ES-I3 (cell line): Measurements from ENCODE around the gene PRSS16.
"Not testable (repeated sequence)": the region's sequence is repeated elsewhere in the genome, so short reads cannot be mapped to it uniquely, and the experiment has no call there.

ENCODE experiments used
- H3K36me3 ChIP-seq: 2 replicates; pipeline ENCODE4 v1.6.1; 2013; ENCODE audit warnings: mild to moderate bottlenecking, low read length, control low read depth, moderate library complexity; ENCODE audit not compliant: insufficient read depth
- H3K4me1 ChIP-seq: 2 replicates; pipeline ENCODE4 v1.6.1; 2013; ENCODE audit warnings: mild to moderate bottlenecking, control low read depth, low read length; ENCODE audit not compliant: insufficient read depth
- H3K9ac ChIP-seq: 2 replicates; pipeline ENCODE4 v1.6.1; 2013; ENCODE audit warnings: low read depth, mild to moderate bottlenecking, low read length, moderate library complexity
- H3K9me3 ChIP-seq: 2 replicates; pipeline ENCODE4 v1.6.1; 2013; ENCODE audit warnings: mild to moderate bottlenecking, low read length, moderate library complexity; ENCODE audit not compliant: control insufficient read depth, insufficient read depth

PRSS16 gene

DNA sequence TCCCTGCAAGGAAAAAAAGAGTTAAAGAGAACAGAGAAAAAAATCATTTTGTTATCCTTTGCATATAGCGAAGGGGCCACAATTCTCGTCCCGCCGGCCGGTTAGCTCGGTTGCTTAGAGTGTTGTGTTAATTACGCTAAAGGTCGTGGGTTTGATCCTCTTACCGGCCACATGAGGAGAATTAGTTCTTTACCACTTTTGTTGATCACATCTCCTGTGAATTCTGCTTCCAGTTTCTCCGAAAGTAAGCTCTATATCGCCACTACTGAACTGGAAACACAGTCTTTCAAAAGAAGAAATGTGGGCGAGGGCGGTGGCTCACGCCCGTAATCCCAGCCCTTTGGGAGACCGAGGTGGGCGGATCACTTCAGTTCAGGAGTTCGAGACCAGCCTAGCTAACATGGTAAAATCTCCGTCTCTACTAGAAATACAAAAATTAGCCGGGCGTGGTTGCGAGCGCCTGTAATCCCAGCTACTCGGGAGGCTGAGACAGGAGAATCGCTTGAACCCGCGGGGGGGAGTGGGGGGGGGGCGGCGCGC is 13.4 kb downstream of the PRSS16 start:
- peak overlapping the region; percentile 72; the same call in 1 of the 2 replicates for H3K9ac ChIP-seq

DNA sequence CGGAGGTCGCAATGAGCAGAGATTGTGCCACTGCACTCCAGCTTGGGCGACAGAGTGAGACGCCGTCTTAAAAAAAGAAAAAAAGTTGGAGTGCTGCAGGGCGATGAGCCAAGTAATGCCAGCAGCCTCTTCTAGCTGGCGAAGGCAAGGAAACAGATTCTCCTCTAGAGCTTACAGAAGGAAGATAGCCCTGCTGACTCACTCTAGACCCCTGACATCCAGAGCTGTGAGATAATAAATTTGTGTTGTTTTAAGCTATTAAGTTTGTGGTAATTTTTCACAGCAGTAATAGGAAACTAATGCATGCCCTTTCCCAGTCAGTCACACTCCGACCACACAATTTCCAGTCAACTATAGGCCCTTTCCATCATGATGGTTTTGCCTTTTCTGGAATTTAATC is 16.4 kb downstream of the PRSS16 start:
- no peak overlapping the region for H3K9ac ChIP-seq
- H3K36me3 ChIP-seq, result no peaks in the 10 kb centered on the region
- no peaks in the 10 kb centered on the region for H3K4me1 ChIP-seq
- no peaks in the 10 kb centered on the region for H3K9me3 ChIP-seq

More for the DNA sequence above, 13.4 kb downstream of the PRSS16 start:
- Histone ChIP-seq H3K9me3 (no peaks in the 10 kb centered on the region), H3K36me3 (no peaks in the 10 kb centered on the region), H3K4me1 (no peaks in the 10 kb centered on the region)

DNA sequence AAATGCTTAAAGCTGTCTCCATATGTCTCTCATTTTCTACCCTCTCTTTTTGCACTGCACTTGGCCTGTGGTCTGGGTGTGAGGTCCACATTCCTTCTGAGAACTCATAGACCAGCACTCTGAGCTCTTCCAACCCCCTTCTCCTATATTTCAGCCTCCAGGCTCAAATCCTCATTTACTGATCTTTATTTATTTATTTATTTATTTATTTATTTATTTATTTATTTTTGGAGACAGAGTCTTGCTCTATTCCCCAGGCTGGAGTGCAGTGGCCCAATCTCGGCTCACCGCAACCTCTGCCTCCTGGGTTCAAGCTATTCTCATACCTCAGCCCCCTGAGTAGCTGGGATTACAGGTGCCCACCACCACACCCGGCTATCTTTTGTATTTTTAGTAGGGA is 19.5 kb downstream of the PRSS16 start:
- not testable (repeated sequence) for H3K4me1 ChIP-seq, H3K9me3 ChIP-seq, H3K36me3 ChIP-seq, H3K9ac ChIP-seq

DNA sequence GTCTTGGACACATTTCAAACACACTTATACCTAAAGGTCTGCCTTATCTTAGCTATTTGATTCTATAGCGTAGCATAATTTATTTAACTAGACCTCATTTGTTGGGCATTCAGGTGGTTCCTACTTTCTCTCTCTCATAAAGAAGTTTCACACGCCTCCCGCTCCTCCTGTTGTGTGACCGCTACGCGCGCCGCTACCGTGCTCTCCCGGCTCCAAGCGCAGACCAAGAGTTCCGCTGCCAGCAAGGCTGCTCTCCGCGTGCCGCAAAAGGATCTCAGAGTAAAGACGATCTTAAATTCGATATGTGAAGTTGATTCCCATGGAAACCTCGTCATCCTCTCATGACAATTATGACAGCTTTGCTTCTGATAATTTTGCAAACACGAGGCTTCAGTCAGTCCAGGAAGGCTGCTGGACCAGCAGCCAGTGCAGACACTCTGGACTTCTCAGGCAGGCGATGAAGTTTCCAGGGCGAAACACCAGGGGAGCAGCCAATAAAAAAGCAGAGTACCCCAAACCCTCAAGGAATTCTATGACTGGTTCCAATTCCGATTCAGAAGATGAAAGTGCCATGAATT is 20.4 kb downstream of the PRSS16 start:
- Histone ChIP-seq H3K36me3 (no peaks in the 10 kb centered on the region), H3K9ac (peak overlapping the region; percentile 53; the same call in 1 of the 2 replicates), H3K4me1 (no peaks in the 10 kb centered on the region), H3K9me3 (no peaks in the 10 kb centered on the region)

DNA sequence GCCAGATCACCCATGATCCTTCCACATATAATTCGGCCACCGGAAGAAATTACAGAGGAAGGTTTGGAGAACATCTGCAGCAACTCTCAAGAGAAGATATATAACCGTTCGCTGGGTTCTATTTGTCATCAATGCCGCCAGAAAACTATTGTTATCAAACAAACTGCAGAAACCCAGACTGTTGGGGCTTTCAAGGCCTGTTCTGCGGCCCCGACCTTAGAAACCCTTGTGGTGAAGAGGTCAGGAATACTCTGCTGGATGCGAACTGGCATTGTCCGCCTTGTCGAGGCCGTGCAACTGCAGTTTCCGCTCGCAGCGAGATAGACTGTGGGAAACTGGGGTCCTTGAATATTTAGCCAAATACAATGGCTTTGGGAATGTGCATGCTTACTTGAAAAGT is 21.3 kb downstream of the PRSS16 start:
- H3K9ac ChIP-seq, result no peak overlapping the region
- no peaks in the 10 kb centered on the region for H3K9me3 ChIP-seq
- H3K4me1 ChIP-seq, result no peaks in the 10 kb centered on the region
- no peaks in the 10 kb centered on the region for H3K36me3 ChIP-seq

DNA sequence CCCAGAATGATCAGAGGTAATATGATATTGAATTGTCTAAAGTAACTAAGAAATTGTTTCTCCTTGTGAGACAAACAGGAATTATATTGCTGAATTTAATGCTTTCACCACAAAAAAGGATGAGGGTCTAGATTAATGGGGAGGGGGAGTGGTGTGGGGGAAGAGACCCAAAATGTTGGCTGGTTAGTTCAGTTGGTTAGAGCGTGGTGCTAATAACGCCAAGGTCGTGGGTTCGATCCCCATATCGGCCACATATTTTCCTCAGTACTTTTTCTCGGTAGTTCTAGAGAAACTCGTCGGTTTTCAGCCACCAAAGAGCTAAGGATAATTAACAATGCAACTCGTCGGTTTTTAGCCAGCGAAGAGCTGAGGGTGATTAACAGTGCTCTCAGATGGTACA is 26.3 kb downstream of the PRSS16 start:
- Histone ChIP-seq H3K9ac (0 out of 2 replicates have a peak overlapping the region, but pooled peaks have one; percentile 20), H3K9me3 (no peaks in the 10 kb centered on the region), H3K36me3 (no peaks in the 10 kb centered on the region), H3K4me1 (no peaks in the 10 kb centered on the region)

DNA sequence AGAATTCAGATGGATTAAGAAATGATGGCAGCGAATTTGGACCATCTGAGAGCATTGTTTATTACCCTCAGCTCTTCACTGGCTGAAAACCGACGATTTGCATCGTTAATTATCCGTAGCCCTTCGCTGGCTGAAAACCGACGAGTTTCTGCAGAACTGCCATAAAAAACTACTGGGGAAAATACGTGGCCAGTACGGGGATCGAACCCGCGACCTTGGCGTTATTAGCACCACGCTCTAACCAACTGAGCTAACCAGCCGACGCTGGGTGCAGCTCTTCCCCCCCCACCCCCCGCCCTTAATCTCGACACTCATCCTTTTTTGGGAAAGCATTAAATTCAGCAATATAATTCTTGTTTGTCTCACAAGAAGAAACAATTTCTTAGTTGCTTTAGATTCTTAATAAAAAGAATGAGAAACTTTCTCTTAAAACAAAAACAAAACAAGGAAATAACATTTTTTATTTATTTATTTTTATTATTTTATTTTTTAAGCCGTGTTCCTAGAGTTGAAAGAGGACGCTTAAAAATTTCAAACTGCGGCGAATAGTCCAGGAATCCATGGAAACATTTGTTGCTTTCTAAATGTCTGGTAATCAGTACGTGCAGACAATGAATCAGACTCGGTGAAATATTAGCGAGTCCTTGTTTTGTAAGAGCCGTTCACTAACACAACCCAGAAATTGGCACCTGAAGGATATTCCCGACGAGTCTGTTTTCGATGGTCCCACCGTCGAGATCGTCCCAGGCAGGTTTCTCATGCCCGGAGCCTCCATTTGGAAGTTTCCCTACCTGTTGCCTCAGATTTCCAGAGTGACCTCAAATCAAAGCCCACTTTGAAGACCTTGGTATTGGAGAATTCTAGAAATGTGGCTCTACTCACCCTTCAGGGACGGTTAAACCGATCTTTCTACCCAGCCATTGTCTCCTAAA is 27.8 kb downstream of the PRSS16 start:
- H3K4me1 ChIP-seq, result no peaks in the 10 kb centered on the region
- H3K9me3 ChIP-seq, result no peaks in the 10 kb centered on the region
- H3K9ac ChIP-seq, result peak overlapping the region; percentile 79
- H3K36me3 ChIP-seq, result no peaks in the 10 kb centered on the region

DNA sequence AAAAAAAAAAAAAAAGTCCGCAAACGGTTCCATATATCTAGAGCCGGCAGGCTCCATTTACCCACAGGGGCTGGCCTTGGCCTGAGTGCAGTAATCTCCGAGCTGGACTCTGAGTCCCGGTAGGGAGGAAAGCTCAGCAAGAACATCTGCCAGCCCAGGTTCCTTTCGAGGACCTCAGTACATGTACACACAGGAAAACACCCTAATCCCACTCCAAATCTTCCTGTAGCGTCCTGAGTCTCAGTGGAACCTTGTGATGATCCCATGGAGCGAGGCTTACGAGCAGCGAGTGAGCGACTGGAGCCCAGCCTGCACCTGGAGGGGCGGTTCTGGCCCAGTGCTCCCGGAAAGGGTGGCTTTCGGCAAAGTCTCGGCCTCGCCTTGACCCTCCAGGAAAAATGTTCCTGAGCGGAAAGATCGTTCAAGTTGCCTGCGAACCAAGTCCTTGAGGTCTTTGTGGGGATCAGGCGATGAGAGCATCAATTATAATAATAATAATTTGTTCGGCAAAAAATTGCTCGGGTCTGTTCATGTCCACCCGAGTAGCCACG is 32.1 kb downstream of the PRSS16 start:
- no peaks in the 10 kb centered on the region for H3K4me1 ChIP-seq
- no peaks in the 10 kb centered on the region for H3K9me3 ChIP-seq
- H3K36me3 ChIP-seq, result no peaks in the 10 kb centered on the region
- H3K9ac ChIP-seq, result peak overlapping the region; percentile 79

DNA sequence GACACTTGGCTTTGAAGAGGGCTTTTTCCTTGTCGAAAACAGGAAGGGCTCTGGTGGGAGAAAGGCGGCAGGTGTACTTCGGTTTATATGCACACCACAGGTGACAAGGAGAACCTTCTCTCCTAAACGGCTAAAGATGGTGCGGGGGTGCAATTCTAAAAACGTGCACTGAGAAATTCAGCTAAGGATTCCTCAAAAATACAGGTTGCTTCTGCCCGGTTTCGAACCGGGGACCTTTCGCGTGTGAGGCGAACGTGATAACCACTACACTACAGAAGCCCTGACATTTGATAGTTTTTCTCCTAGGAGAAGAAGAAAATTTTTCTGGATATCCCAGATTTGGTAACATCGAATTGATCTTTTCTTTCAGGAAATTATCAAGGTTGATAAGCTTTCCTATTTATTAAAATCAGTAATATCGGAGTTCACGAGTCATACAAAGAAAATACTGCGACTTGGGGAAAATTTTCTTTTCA is 32.6 kb downstream of the PRSS16 start:
- Histone ChIP-seq H3K36me3 (no peaks in the 10 kb centered on the region), H3K9me3 (no peaks in the 10 kb centered on the region), H3K9ac (peak overlapping the region; percentile 79), H3K4me1 (no peaks in the 10 kb centered on the region)

DNA sequence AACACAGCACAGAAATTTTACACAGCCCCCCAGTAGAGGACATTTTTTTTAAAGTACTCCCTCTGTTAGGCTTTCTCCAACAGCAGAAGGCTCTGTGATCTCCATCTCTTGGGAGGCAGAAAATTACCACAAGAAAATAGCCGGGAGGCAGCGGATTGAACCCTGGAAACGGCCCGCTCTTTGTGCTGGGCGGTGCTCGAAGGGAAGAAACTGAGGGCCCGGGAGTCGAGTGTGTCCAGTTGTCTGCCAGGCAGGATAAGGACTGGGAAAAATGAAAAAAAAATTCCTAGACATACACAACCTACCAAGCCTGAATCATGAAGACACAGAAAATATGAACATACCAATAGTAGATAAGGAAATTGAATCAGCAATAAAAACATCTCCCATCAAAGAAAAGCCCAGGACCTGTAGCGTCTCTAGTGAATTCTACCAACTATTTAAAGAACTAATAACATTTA is 33.1 kb downstream of the PRSS16 start:
- Histone ChIP-seq H3K9me3 (no peaks in the 10 kb centered on the region), H3K4me1 (no peaks in the 10 kb centered on the region), H3K9ac (peak overlapping the region; percentile 79), H3K36me3 (no peaks in the 10 kb centered on the region)

DNA sequence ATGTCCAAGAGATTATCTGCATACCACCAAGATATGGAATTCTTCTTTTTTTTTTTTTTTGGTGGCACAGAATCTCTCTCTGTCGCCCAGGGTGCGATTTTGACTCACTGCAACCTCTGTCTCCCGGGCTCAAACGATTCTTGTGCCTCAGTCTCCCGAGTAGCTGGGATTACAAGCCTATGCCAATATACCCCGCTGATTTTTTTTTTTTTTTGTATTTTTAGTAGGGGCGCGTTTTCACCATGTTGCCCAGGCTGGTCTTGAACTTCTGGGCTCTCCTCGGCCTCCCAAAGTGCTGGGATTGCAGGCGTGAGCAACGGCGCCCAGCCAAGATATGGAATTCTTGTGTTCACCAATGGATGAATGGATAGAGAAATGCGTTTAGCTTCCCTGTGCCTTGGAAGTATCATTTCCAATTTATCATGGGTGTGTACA is 33.6 kb downstream of the PRSS16 start:
- H3K9me3 ChIP-seq, result no peaks in the 10 kb centered on the region
- H3K4me1 ChIP-seq, result no peaks in the 10 kb centered on the region
- H3K36me3 ChIP-seq, result no peaks in the 10 kb centered on the region
- peak overlapping the region; percentile 79; the same call in 1 of the 2 replicates for H3K9ac ChIP-seq

DNA sequence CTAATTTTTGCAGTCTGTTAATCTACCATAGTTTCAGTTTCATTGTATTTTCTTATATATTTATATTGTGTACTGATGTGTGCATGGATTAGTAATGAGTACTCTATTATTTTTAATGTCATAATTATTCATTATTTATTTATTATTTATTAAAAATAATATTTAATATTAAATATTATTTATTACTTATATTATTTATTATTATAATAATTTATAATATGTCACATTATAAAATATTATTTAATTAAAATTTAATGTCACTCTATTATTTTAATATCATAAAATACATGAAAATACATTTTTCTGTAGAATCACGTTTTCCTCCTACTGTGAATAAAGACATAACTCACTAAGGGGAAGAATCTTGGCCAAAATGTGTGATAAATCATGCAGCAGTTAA is 34.1 kb downstream of the PRSS16 start:
- Histone ChIP-seq H3K36me3 (no peaks in the 10 kb centered on the region), H3K4me1 (no peaks in the 10 kb centered on the region), H3K9me3 (no peaks in the 10 kb centered on the region), H3K9ac (peak overlapping the region; percentile 79; the same call in 1 of the 2 replicates)

DNA sequence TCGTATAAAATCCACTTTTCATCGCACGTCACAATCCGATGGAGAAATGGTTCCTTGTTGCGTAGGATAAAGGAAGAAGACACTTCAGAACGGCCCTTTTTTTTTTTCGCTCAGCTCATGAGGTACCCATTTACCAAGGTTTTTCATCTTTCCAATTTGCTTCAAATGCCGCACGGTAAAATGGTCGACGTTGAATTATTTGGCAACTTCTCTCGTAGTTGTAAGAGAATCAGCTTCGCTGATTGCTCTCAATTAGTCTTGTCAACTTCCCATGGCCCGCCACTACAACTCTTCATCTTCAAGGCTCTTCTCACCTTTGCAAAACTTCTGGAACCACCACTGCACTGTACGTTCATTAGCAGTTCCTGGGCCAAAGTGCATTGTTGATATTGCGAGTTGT is 35.8 kb downstream of the PRSS16 start:
- no peaks in the 10 kb centered on the region for H3K4me1 ChIP-seq
- no peaks in the 10 kb centered on the region for H3K9me3 ChIP-seq
- no peaks in the 10 kb centered on the region for H3K36me3 ChIP-seq
- no peak overlapping the region for H3K9ac ChIP-seq

DNA sequence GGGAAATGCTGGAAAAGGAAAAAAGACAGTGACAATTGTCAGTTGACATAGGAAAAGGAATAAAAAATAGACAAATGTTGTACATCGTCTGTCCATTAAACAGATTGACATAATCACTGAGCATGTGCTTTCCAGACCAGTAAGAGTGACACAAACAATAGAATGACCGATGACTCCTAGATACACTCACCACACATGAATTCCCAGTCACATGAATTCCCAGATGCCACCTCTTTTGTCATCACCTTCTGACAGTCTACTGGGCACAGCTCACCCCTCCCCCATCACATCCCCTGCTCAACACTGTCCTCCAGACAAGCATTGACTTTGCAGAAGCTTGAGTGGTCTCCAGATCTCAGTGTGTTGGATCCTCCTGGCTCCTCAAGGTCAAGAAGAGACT is 38.6 kb downstream of the PRSS16 start:
- H3K9ac ChIP-seq, result no peak overlapping the region
- peaks cover 8% of the 10 kb centered on the region for H3K4me1 ChIP-seq
- no peaks in the 10 kb centered on the region for H3K9me3 ChIP-seq
- no peaks in the 10 kb centered on the region for H3K36me3 ChIP-seq
